ENCODE results near the gene KBTBD13. TPM values are rescaled to one million over a fixed set of nuclear protein-coding genes. Genes with fewer than 3 reads are reported as not detected.

Gene KBTBD13
- total RNA-seq, 4 donors from 2014 or later, result not detected

GRCh38 chr15:65050270-65050669, 26.3 kb upstream of the KBTBD13 start:
- H3K27me3 ChIP-seq, result no peaks in the 10 kb centered on the region
- H3K27ac ChIP-seq, result no peak overlapping the region
- 65 to 74% methylated on average over 4 of the region's 4 CpGs for WGBS, 2 donors
- no peak overlapping the region for H3K4me3 ChIP-seq (replicated peaks in 1 of 3)
- no peak for TF ChIP-seq POLR2A (IDR thresholded peaks at IDR 0.05)
- TF ChIP-seq CTCF (IDR thresholded peaks at IDR 0.05), result no peak
- no peaks in the 10 kb centered on the region for H3K9me3 ChIP-seq
- peaks cover 0 to 11% of the 10 kb centered on the region in 2 donors for H3K4me1 ChIP-seq
- DNase-seq, result no peak
- no peaks in the 10 kb centered on the region for H3K36me3 ChIP-seq
- intact Hi-C loops (cut with DNase I), result loop anchor here (5.0 kb wide), 1 partner anchor 52 kb away; no protein-coding TSS in a partner anchor

GRCh38 chr15:65051266-65051665, 25.3 kb upstream of the KBTBD13 start:
- Histone ChIP-seq H3K36me3 (no peaks in the 10 kb centered on the region), H3K27me3 (no peaks in the 10 kb centered on the region), H3K27ac (no peak overlapping the region), H3K4me1 (peaks cover 0 to 11% of the 10 kb centered on the region in 2 donors), H3K4me3 (replicated peaks in 1 of 3) (no peak overlapping the region), H3K9me3 (no peaks in the 10 kb centered on the region)
- TF ChIP-seq POLR2A (IDR thresholded peaks at IDR 0.05) (no peak), CTCF (IDR thresholded peaks at IDR 0.05) (no peak)
- intact Hi-C loops (cut with DNase I), result loop anchor here (5.0 kb wide), 1 partner anchor 51 kb away; no protein-coding TSS in a partner anchor
- WGBS, 2 donors, result 94 to 100% methylated on average over 2 of the region's 2 CpGs
- DNase-seq, result no peak

- Histone ChIP-seq H3K4me1 (peaks cover 0 to 11% of the 10 kb centered on the region in 2 donors), H3K36me3 (no peaks in the 10 kb centered on the region), H3K27me3 (no peaks in the 10 kb centered on the region), H3K9me3 (no peaks in the 10 kb centered on the region), H3K27ac (no peak overlapping the region), H3K4me3 (replicated peaks in 1 of 3) (no peak overlapping the region)
- DNase-seq, result no peak
- WGBS, 2 donors, result 81 to 86% methylated on average over 2 of the region's 2 CpGs
- intact Hi-C loops (cut with DNase I), result loop anchor here (5.0 kb wide), 1 partner anchor 49 kb away; no protein-coding TSS in a partner anchor
- no peak for TF ChIP-seq CTCF (IDR thresholded peaks at IDR 0.05)
- TF ChIP-seq POLR2A (IDR thresholded peaks at IDR 0.05), result no peak
Measured at GRCh38 chr15:65052956-65053355, 23.6 kb upstream of the KBTBD13 start.

- no peak overlapping the region for H3K27ac ChIP-seq
- peaks cover 0 to 8% of the 10 kb centered on the region in 2 donors for H3K4me1 ChIP-seq
- no peaks in the 10 kb centered on the region for H3K36me3 ChIP-seq
- peak; percentile 79 to 82 for DNase-seq
- intact Hi-C loops (cut with DNase I), result loop anchor here (5.0 kb wide), 1 partner anchor 48 kb away; no protein-coding TSS in a partner anchor
- 91 to 92% methylated on average over 7 to 22 of the region's 26 CpGs for WGBS, 2 donors
- H3K27me3 ChIP-seq, result no peaks in the 10 kb centered on the region
- H3K9me3 ChIP-seq, result no peaks in the 10 kb centered on the region
- no peak overlapping the region for H3K4me3 ChIP-seq (replicated peaks in 1 of 3)
- TF ChIP-seq POLR2A (IDR thresholded peaks at IDR 0.05), result no peak
- peak; percentile 66 to 97 (median 90) for TF ChIP-seq CTCF (IDR thresholded peaks at IDR 0.05)
Measured at GRCh38 chr15:65054333-65055200, 22.0 kb upstream of the KBTBD13 start.
